HG03039 (cell line): ENCODE data around the gene PRPF31.
"Not testable (repeated sequence)": the region's sequence is repeated elsewhere in the genome, so short reads cannot be mapped to it uniquely, and the experiment has no call there.

Experiments used
- ATAC-seq: cut with Tn5 transposase; IDR thresholded peaks from one replicate; pipeline ENCODE4 v1.9.1; 2021; ENCODE audit warnings: mild to moderate bottlenecking, moderate library complexity; ENCODE audit not compliant: unreplicated experiment

Gene PRPF31

DNA sequence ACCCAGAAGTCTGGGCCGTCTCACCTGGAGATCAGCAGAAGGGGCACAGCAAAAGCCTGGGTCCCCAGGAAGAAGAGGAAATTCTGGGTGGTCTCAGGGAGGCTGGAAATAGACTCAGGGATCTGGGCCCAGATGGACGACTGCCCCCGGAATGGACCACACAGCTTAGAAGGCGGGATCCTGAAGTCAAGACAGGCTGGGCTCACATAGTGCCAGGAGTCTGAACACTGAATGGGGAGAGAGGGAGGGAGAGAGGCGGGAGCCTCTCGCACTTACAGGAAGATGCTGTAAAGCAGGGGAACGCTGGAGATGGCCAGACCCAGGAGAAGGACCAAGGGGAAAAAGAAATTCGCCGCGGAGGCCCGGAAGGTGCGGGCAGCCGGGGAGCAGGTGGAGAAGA, 45.3 kb downstream of the PRPF31 start:
- ATAC-seq, result no peak

DNA sequence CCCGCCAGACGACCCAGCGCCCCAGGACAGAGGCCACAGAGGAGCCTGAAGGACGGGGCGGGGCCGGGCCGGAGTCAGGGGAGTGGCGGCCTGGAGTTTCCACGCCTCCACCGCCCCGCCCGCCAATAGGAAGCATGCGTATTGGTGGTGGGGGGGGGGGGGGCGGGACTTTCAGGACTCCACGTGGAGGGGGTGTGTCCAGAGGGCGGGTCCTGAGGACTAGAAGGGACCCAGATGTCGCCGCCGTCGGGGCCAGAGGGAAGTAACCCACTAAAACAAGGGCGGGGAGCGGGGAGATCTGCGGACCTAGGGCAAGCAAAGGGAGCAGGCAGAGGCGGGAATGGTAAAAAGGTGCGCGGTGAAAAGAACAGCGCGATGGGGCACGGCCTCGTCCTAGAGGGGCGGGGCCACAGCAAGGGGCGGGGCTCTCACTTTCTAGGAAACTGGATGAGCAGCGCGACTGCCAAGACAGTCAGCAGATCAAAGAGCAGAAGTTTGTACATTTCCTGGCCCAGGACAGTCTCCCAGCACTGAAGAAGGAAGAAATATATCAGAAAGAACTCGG, 46.8 kb downstream of the PRPF31 start:
- no peak for ATAC-seq

DNA sequence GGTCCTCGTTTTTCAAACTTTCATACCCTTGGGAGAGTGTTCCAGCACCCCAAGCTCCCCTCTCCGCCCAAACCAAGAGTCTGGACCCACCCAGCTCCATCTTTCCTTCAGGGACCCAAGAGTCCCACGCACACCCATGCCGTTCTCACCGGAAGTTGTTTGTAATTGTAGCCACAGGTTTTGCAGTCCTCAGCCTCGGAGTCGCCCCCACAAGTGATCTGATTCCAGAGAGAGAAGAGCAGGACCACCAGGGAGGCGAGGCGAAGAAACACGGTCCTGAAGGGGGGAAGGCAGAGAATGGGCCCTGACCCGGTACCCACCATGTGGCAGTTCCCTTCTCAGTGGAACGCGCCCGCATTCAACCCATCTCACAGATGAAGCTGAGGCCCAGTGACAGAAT, 47.3 kb downstream of the PRPF31 start:
- ATAC-seq, result no peak

DNA sequence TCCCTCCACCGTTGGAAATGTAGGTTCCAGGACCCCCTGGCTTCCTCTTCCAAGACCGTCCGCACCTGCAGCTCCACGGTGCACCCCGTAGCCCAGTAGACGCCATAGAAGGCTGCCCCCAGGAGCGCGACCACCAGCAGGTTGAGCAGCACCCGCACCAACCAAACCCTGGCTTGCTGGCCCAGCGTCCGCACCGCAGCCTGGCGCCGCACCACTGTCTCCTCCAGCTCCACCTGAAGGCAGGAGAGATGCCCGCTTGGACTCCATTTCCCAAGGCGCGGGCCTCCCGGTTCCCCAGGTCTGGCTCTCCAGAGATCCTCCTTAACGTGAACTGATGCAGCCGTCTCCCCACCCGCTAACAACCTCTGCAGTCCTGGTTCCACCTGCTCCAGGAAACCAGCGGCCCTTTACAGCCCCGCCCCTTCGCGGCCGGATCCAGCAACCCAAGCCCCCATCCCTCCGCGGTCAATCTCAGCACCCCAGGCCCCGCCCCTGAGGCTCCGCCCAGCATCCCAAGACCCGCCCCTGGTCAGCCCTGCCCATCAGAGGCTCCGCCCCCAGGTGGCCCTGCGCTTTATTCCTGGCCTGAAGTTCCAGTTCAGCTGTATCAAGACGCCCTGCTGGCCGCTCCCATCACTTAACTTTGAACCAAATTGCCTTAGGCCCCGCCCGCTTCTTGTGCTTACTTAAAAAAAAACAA, 49.0 kb downstream of the PRPF31 start:
- ATAC-seq, result no peak

DNA sequence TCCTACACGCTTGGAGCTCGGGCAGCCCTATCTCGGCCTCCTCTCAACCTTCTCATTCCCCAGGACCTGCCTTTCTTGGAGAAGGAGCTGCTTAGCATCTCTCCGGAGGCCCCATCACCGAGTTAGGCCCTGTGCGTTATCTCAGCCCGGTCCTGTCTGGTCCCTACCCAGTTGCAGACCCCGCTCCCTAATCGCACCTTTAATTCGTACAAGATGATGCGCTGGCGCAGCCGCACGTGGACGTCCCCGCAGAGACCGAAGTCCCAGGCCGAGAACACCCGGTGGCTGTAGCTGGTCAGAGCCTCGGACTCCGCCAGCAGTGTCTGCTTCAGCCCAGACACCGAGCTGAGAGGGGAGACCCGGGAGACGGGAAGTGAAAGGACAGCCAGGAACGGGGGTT, 49.7 kb downstream of the PRPF31 start:
- ATAC-seq, result no peak

DNA sequence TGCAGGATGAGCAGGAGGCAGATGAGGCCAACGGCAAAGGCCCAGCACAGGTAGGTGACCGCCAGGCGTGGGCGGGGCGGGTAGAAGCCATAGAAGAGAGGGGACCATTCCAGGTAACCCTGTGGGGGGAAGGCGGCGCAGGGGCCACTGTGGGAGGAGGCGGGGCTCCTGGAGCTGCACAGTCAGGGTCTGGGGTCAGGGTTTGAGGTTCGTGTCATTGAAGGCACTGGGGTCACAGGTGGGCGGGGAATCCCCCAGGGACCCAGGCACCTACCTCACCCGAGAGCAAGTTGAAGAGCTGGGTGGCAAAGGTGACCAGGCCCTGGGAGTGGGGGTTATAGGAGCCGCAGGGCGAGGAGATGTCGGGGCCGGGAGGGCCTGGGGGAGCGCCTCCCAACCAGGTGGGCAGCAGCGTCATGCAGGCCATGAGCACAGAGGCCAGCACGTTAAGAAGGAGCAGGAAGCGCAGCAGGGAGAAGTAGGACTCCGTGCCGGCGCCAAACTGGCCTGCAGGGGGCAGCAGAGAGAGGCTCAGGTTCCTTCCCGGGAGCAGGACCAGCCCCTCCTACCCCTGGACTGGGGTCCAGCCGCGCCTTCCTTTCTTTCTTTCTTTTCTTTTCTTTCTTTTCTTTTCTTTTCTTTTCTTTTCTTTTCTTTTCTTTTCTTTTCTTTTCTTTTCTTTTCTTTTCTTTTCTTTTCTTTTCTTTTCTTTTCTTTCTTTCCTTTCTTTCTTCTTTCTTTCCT, 52.8 kb downstream of the PRPF31 start:
- no peak for ATAC-seq

DNA sequence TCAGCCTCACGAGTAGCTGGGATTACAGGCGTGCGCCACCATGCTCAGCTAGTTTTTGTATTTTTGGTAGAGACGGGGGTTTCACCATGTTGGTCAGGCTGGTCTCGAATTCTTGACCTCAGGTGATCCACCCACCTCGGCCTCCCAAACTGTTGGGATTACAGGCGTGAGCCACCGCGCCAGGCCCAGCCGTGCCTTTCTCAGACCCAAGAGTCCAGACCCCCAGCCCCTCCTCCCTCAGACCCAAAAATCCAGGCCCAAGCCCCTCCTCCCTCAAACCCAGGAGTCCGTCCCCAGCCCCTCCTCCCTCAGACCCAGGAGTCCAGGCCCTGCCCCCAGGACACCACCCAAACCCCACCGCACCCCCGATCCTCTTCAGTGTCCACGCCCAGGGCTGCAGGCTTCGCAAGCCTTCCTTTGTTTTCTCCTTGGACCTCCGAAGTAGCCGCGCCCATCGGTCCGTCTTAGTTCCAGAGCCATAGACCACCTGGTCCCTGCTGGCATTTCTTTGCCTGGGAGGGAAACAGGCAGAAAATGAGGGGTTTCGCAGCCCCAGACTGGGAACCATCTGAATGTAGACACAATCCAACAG, 53.7 kb downstream of the PRPF31 start:
- ATAC-seq, result no peak

DNA sequence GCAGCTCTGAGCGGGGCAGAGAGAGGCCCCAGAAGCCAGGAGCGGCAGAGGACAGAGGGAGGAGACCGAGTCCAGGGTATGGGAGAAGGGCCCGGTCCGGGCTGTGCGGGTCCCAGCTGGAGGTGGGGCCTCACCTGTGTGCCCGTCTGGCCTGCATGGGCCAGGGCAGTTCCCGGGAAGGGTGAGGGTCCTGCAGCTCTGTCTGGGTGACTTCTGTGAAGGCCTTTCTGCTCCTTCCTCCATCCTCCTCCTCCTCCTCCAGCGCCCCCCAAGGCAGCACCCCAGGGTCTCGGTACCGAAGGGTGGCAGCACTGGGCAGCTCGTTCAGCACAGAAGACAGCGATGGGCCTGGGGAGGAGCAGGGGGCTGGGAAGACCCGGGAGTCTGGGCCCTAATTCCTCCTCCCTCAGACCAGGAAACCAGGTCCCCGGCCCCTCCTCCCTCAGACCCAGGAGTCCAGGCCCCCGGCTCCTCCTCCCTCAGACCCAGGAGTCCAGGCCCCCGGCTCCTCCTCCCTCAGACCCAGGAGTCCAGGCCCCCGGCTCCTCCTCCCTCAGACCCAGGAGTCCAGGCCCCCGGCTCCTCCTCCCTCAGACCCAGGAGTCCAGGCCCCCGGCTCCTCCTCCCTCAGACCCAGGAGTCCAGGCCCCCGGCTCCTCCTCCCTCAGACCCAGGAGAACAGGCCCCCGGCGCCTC, 56.3 kb downstream of the PRPF31 start:
- not testable (repeated sequence) for ATAC-seq

DNA sequence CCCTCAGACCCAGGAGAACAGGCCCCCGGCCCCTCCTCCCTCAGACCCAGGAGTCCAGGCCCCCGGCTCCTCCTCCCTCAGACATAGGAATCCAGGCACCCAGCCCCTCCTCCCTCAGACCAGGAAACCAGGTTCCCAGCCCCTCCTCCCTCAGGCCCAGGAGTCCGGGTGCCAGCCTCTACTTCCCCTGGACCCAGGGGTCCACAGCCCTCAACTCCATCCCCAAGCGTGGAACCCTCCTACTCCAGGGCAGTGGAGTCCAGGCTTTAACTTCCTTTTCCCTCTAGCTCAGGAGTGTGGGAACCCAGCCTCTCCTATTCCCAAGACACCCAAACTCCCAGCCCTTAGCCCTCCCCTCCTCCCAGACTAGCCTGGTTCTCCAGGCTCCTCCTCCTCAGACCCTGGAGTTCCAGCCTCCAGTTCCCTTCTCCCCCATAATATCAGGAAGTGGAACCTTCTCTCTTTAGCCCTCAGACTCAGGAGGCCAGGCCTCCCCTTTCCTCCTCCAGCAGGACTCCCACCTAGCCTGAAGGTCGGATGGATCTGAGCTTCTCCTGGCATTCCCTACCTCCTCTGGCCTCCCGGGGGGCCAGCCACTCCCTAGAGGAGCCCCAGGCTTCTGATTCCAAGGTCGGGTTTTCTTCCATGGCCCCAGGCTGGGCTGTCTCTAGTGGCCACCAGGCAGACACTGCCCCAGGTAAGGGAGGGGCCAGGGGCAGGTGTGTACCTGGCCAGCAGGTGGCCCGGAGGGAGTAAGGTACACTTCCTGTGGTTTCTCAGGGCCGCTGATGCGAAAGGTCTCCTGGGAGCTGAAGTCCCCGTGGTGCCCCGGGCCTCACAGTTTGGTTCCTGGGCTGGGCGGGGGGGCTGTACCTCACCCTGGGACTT, 57.2 kb downstream of the PRPF31 start, which contains the start of gene TMC4:
TSS of gene TMC4 (minus strand) at position 690 of the 888 bp plus-strand sequence. CDS start at position 647, 43 bp downstream.
- no peak for ATAC-seq

DNA sequence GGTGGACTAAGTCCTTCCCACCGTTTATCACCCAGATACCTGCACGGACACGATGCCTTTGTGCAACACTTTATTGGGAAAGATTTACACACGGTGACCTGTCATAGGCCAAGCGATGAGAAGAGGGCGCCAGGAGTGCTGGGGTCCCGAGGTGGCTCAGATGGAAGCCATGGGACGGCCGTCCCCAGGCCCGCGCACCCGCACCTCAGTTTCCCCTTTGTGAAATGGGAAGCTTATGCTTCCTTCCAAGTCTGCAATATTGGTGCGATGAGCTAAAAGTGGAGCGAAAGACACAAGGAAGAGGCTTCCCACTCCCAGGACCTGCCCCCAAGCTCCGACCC, 57.8 kb downstream of the PRPF31 start:
- no peak for ATAC-seq

DNA sequence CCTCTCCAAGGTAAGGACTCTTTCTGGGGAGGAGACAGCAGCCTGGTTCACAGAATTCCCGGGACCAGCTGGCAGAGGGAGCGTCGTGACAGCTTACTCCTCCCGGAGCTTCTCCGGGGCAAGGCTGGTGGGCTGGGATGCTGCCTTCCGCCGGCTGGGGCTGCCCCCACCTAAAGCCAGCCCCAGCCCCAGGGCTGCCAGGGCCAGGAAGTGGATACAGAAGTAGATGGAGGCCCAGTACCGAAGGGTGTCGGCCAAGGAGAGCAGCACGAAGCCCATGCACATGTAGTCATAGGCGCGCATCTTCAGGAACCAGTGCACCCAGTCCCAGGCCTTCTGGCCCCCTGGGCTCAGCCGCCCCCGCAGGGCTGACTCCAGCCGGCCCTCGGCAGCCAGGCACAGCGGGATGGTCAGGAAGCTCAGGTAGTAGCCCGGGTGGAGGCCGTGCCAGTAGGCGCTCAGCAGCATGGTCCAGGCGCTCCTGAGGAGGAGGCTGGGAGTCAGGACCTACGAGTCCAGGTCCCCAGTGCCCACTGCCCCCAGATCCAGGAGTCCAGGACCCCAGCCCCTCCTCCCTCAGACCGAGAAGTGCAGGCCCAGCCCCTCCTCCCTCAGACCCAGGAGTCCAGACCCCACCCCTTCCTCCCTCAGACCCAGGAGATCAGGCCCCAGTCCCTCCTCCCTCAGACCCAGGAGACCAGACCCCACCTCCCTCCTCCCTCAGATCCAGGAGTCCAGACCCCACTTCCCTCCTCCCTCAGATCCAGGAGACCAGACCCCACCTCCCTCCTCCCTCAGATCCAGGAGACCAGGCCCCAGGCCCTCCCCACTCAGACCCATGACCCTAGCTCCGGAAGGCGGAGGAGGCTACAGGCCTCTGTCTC, 58.6 kb downstream of the PRPF31 start:
- ATAC-seq, result no peak

DNA sequence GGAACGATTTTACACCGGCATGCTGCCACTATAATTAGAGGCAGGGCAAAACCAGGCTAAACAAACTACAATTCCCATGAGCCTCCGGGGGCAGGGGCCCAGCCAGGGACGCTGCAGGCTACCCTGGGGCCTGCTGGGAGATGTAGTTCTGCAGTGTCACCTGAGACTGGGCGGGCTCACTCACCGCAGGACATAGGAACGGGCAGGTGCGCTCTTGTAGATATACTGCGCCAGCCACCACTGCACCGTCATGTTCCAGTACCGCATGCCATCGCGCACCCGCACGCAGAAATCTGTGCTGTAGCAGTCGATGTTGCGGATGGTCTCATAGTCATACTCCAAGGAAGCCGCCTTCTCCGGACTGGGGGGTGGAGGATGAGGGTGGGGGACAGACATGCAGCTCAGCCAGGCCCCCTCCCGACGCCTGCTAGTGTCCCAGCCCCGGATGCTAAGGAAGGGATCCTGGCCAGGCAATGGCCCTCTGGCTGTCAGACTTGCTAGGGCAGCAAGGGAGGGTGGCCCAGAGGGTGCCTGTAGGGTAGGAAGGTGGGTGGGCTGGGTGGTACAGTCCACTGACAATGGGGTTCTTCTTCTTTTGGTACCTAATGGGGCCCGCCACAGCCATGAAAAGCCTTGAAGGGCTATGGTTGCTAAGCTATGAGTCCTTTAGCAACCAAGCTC, 63.2 kb downstream of the PRPF31 start:
- ATAC-seq, result no peak

DNA sequence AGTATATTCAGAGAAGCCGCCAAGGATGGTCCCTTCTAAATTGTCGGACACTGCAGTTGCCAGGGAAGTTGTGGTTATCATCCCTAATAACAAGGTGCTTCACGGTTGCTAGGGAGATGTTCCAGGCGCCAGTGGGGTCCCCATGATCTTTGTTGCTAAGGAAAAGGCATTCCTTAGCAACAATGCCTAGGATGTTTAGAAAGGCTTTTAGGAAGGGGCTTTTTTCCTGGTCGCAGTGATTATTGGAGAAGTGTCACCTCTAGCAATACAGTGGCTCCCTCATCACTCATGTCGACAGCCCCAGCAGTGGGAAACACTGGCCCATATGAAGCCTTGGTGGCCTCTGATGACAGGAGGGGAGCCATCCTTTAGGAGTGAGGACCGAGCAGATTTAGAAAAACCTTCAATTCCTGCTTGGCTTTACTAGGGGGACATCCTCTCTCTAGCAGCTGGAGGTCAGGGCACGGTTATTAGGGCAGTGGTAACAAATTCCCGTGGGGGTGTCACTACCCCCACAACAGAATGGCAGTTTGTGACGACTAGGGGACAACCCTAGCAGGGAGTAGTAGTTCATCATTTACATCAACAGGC, 63.8 kb downstream of the PRPF31 start:
- ATAC-seq, result no peak

DNA sequence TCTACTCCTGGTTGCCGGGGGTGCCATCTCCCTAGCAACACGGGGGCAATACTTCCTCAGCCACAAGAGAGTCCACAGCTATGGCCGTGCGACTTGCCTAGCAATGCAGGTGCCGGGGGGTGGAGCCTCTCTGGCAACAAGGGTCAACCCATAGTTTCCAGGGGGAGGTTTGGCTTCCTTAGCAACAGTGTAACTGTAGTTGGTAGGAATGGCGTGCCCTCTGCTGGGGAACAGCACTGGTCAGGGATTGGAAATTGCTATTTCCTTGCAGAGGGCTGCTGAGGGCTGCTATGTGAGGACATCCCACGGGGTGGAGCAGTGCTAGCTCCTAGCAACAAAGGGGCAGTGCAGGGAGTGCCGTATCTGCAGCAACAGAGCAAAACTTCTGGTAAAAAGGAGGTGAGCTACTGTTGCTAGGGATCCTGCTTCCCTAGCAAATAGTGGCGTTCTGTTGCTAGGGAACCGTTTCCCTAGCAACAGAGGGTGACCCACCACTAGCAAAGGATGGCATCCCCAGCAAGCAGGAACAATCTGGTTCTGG, 64.4 kb downstream of the PRPF31 start:
- no peak for ATAC-seq

DNA sequence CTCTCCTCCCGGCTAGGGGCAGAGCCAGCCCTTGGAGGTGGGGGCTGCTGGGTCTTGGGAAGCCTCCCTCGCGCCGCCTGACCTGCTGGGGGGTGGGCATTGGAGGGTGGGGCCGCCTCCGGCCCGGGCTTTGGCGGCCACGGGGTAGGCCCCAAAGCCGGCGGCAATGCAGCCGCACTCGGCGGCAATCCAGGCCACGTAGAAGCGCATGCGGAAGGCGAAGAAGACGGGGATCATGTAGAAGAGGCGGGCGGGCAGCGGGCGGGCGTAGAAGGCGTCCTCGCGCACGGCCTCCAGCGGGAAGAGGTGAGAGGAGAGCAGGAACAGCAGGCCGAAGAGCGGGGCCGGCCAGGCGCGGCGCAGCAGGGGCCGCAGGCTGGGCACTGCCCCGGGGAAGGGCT, 65.1 kb downstream of the PRPF31 start:
- no peak for ATAC-seq
